NCI-H2107 treated with DMSO at 0.1 percent for 48 hours (cell line): Measurements from ENCODE around the gene BEGAIN.

Experiments used
- DNase-seq: peaks from one replicate; lab custom pipeline; 2025; ENCODE audit not compliant: unreplicated experiment; lab: John Stamatoyannopoulos, UW

Gene BEGAIN

DNA sequence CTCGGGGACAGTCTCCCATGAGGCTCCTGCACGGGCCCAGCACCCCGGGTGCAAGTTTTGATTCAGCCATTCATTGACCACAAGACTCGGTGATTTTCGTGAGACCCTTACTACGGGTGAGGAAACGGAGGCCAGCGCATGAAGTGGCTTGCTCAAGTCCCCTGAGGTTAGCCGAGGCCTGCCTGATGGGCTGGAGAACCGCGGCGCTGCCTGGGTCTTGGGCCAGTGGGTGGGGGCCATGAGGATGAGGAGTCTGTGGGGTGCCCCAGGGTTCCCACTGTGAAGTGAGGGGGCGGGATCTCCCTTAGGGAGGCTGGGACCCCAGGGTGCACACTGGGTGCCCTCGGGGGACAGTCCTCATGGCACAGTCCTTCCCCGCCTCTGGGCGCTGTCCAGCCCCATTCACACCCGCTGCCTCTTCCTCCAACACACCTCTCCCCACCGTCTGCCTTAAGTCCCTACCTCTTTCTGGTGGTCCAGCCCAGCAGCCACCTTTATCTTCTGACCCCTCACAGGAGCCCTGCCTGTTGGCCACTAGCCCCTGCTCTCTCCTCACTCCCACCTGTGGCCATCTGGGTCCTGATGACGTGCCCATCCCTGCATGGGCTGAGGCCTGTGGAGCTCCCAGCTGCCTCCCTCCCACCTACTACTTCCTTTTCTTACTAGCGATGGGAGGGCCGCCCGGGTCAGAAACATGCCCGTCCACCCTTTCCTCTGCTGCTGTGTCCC is 16.3 kb downstream of the BEGAIN start:
- no peak for DNase-seq

DNA sequence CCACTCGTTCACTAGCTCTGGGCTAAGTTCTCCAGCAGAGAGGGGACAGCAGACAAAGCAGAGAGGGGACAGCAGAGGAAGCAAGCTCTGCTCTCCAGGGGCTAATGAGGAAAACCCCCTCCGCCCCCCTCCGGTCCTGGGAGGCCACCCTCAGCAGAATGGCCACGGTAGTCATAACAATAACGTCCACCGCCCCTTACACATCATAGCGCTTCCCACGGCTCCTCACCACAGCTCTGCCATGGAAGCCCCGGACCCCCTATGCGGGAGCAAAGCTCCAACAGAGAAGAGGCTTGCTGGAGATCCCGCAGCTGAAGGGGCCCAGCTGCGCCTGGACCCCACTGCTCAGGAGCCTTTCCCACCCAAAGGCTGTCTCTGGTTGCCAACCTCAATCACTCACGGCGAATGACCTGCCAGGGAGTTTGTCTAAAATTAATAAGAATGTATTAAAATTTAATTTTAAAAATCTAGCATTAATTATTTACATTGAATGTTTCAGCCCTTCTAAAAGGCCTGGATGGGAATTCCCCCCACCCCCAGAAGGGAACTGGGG is 17.4 kb downstream of the BEGAIN start:
- no peak for DNase-seq

DNA sequence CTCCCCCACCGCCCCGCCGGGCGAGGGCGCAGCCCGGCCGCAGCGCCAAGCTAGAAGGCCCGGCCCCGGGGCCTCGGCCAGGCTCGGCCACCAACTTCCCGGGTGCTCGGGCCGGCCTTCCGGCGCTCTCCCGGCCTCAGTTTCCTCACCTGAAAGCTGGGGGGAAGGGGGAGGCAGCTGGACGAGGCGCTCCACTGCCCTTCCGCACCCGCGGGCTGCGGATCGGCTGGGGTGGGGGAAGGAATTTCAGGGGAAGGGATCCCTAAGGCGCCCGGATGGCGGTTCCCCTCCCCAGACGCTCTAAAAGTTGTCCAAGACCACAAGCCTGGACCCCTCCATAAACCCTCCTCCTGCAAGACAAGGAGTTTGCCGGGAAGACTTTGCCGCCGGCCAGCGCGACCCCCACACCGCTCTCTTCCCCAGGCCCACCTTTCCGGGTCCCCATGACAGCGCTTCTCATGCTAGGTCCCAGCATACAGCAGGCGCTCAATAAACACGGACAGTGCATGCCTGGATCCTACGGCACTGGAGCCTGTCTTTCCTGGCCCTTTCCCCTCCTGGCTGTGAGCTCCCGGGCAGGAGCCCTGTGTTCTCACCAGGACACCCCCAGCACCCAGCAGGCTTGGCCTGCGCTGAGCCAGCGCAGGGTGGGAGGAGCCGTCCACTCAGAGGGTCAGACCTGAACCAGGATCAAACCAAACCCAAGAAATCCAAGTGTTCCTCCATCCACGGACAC is 18.1 kb downstream of the BEGAIN start:
- no peak for DNase-seq

DNA sequence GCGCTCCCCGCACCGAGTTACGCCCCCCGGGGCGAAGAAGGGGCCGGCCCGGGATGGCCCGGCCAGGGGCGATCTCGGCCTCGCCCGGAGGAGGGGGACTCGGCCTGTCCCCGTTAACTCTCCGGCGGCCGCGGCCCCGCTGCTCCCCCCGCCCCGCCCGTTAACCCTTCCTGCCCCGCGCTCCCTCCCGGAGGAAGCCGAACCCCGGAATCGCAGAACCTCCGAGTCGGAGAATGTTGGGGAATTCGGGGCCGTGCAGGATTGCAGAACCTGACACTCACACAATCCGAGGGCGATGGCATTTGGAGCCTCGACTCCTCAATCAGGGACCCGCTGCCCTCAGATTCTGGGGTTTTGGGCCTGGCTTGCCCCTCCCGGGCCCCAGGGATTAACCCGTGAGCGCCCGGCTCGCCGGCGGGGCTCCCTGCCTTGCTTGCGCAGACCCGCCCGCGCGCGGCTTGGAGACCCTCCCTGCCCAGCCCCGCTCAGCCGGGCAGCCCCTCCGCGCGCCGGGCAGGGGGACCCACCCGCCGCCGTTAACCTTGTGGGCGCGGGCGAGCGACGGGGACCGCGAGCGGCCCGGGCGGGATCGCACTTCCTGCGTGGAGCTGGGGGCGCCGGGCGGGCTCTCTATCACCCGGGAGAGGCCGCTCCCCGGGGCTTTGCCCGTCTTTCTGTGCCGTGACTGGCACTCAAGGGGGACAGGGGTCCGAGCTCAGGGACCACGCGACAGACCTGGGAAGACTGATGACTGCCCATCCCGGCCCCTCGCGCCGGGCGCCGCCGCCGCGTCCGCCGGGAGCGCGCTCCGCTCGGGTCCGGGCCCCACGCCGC is 18.8 kb downstream of the BEGAIN start:
- no peak for DNase-seq

DNA sequence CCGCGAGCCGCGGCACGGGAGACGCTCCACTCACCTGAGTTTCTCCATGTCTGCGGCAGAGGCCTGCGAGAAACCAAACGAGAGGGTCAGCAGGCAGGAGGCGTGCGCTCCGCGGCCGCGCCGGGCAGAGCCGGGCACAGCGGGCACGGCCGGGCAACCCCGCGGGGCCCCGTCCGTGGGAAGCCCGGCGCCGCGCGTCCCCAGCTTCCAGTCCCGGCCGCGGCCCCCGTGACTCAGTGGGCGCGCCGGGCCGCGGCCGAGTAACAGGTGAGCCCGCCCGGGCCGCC is 19.4 kb downstream of the BEGAIN start:
- no peak for DNase-seq

DNA sequence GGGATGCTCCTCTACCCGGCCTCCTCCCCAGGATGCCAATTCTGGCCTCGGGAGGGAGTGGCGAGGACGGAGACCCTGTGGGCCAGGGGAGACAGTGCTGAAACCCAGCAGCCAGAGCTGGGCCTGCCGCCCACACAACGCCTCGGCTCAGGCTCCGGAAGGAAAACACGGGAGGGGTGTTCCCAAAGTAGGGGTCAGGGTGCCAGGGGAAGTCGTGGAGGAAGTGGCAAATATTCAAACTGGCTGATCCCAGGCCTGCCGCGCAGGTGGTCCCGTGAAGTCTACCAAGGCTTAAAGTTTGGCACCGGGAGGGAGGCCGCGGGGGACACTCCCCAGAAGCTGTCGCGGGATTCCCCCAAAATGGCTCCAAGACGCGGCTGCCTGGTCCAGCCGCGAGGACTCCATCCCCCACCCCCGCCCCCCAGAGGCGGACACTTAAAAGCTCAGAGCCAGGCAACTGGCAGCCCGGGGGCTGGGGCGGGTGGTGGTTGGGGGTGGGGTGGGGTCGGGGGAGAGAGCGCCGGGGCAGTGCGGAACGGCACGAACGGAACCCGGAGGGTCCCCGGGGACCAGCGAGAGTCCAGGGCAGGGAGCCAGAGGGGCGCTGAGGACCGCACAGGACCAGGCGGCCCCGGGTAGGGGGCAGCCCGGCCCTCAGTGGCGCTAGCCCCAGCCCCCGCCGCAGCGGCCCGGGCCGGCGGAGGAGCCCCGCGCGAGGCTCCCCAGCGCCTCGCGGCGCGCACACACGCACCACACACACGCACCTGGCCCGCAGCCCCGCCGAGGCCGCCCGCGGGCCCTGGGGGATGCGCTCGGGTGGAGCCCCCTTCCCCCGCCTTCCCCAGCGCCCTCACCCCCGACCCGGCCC is 20.0 kb downstream of the BEGAIN start:
- DNase-seq, result no peak

DNA sequence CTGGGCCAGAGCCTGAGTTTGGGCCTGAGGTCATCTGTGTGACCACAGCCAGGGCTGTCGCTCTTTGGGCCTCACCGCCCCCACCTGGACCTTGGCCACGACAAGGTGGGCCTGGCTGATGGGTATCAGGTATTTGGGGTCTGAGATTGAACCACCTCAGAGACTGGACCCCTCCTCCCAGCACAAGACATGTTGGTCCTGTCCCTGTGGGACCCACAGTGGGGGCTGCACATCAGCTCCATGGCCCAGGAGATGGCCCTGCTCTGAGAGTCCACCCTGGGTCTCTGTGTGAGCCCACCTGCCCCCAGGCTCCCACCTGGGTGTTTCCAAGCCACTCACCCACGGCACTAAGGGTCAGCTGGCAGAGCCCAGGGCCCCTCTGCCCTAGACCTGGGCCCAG is 20.6 kb downstream of the BEGAIN start:
- no peak for DNase-seq

DNA sequence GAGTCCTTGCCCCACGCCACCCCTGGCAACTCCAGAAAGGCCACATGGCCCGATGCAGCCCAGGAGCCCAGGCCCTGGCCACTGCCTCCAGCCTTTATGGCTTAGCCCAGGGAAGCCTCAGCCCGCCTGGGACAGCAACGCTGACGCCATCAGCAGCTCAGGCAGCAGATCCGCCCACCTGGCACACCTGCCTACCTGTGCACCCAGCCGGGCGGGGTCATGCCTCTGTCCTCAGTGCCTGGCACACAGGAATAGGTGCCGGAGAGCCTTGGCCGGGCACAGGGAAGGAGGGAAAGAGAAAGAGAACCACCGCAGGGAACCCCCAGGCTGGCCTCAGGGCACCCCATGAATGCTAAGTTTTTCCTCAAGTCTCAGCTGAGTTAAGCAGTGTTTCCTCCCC is 21.1 kb downstream of the BEGAIN start:
- DNase-seq, result no peak

DNA sequence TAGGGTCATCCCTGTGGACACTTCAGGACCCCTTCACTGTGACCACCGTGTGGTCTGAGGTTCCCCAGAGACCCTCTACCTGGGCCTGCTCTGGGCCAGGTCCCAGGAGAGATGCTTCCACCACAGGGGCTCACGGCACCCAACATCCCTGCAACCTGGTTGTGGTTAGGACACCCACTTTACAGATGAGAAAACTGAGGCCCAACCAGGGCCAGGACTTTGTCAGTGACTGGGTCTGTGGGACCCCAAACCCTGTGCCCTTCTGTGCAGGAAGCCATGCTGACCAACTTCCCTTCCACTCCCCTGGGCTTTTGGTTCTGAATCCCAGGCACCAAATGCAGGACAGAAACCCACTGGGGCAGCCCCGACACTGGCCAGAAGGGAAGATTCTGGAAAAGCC is 21.6 kb downstream of the BEGAIN start:
- DNase-seq, result no peak

DNA sequence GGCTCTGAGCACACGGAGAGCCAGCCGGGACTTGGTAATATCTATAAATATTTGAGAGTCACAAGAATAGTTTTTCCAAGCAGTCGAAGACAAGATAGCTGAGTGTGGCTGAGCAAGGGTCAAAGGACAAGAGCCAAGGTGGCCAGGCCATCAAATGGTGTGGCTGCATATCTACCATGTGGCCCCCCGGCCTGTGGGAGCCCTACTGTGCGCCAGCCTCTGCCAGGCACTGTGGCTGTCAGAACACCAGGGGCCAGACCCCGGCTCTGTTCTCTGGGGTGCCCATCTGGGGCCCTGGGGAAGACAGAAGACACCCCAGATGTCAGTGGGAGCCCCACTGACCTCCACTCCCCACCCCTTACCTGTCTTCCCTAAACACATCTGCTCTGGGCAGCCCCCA is 22.7 kb downstream of the BEGAIN start:
- DNase-seq, result no peak

DNA sequence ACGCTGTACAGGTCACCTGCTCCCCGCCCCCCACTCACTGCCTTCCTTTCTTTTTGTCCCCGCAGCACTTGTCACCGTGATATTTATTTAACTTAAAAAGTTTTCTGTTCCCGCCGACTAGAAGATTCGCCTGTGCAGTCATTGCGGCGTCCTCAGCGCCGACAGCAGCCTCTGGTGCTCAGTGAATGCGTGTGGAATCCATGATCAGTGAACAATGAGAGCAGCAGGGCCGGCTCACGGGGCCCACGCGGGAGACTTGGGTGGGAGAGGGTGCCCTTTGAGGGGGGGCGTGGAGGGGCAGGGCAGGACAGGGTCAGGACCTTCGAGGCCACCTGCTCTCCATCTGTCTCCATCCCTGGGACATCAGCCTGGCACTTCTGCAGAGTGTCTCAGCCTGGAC is 24.5 kb downstream of the BEGAIN start:
- no peak for DNase-seq

DNA sequence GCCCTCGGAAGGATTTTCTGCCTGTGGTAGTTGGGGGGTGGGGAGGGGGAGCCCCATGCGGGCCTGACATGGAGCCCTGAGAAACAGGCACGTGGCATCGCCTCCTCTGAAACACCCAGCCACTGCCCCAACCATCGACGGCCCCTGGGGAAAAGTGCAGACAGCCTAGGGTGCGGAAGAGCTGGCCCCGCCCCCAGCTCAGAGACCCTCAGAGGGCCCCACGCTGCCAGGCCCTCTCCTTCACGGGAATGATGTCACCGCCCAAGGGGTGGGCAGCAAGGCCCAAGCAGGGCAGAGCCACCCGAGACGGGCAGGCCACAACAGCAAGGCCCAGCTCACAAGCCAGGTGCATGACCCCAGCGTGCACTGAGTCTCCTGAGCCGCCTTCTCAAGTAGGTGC is 26.2 kb downstream of the BEGAIN start:
- no peak for DNase-seq

DNA sequence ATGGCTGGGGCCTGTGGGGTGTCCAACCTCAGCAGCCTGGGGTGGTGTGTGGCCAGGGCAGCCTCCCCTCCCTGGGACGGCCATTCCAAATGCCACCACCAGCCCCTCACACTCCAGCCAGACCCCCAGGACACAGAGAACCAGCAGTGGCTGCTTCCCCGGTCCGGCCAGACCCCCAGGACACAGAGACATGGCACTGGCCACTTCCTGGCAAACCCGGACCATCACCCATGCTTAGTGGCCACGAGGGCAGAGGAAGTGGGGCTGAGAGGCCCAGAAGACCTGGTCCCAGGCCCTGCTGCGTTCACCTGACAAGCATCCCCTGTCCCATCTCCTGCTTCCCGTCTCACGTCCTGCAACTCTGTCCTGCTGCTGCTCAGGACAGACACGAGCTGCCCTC is 26.7 kb downstream of the BEGAIN start:
- no peak for DNase-seq

DNA sequence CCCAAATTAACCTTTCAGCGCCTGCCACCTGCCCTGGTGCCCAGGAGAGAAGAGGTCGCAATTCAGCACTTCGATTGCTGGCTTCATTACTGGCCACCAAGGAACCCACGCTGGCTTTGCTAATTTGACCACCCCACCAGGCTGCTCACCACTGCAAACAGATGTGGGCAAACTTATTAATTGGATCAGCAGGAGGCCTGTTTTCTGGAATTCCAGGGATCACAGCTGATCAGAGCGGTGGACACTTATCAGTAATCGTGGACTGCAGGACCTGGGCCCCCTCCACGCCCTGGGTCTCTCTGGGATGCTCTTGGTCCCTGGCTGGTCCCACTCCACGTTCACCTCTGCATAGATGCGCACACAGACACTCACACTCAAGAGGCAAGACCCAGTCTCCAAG is 27.8 kb downstream of the BEGAIN start:
- DNase-seq, result no peak

DNA sequence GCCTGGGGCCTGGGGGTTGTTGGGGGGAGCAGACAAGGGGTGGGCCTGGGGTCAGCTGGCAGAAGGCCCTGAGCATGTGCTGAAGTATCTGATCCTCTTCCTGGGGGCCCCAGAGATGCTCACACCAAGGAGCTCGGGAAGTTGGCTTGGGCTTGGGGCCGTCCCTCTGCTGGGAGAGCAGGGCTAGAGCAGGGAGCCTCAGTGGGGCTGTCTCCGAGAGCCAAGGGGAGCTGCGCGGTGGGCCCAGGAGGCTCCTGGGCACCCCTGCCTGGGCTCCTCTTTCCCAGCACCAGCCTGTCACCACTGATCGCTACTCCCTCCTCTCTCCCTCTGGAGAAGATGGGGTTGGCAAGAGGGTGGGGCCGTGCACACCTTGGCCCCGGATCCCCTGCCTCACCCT is 28.3 kb downstream of the BEGAIN start:
- no peak for DNase-seq

DNA sequence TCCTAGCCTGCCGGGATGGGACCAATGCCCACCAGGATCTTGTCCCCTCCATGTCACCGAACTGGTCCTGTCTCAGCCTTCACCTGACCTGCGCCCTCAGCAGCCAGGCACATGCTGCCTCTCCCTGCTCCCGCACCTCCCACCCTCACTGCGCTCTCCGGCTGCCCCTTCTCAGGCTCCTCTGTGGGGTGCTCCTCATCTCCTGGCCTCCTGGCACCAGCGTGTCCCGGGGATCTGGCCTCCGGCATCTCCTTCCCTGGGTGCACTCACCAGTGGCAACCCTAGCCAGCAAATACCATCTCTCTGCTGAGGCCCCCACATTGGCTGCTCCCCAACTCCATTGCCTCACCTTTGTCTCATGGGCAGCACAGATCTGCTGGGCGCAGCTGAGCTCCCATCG is 29.0 kb downstream of the BEGAIN start:
- no peak for DNase-seq

DNA sequence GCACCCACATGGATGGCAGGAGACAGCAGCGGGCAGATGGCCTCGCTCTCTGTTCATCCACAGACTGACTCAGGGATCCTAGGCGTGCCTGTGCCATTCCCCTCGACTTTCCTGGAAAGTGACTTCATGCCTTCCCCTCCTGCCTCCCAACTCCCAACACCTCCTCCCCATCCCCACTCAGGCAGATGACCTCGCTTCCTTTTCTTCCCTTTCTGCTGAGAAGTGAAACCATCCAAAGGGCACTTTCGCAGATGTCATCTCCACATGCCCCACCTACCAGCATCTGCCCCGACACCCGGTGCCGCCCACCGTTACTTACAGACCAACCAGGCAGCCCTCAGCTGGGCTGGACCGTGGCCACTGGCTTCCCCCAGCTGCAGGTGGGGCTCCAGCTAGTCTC is 29.6 kb downstream of the BEGAIN start:
- DNase-seq, result no peak

DNA sequence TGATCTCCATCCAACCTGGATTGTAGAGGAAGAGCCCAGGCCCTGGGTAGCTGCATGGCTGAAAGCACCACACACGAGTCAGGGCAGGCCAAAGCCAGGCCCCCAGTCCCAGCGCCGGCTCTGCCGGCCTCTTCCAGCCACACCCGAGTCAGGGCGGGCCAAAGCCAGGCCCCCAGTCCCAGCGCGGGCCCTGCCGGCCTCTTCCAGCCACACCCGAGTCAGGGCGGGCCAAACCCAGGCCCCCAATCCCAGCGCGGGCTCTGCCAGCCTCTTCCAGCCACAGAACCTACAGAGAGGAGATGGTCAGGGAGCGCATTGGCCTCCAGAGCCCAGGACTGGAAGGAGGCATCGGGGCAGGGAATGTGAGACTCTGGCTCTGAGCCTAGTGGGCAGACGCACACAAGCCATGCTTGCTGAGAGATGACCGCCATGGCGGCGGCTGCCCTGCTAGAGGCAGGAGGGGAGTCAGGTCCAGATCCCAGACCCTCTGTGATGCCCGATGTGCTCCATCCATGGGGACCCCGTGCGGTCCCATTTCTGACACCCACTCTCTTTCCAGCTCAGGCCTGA is 30.2 kb downstream of the BEGAIN start:
- no peak for DNase-seq

DNA sequence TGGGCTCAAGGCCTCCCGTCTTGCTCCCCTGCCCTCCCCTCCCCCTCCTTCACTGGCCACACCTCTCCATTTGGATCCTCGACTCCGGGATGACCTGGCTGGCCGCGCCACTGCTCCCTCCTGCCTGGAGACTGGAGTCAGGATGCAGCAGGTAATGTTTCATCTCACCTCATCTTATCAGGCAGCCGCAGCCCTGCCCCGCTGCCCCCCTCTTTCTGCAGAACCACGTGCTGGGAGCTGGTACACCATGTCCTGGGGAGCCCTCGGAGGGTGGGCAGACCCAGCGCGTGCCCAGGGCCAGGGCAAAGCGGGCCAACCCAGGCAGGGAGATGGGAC is 31.1 kb downstream of the BEGAIN start:
- DNase-seq, result no peak

DNA sequence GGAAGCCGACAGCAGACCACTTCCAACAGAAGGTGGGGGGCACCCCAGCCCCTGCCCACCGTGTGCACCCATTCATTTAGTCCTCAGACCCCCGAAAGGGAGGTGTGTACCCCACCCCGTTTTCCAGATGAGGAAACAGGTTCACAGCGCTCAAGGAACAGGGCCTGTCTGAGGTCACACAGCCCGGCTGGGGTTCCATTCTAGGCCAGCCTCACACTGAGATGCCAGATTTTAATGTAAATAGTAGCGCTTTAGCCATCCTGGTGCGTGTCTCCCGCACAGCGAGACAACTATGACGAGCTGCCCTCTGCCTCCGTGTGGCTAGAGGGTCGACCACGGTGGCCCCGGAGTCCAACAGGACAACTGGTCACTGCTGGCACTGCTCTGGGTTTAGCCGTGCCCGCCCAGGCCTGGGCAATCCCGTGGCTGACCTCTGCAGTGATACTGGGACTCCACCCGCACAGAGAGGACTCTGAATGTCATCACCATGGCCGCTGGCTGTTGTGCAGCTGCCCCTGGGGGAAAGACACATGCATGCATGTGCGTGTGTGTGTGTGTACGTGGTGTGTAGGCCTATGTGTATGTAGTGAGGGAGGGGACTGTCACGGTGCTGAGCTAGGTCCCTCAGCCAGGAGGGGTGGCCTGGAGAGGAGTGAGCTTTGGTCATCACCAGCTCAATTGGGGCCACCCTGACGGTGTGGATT is 31.6 kb downstream of the BEGAIN start:
- DNase-seq, result no peak
